GM19324 (cell line): Measurements from ENCODE around the gene ITGA11.

Experiments
- ATAC-seq: cut with Tn5 transposase; IDR thresholded peaks from one replicate; pipeline ENCODE4 v1.9.1; 2021; ENCODE audit warnings: mild to moderate bottlenecking, moderate library complexity; ENCODE audit not compliant: unreplicated experiment, low FRiP score

Gene ITGA11, protein sequence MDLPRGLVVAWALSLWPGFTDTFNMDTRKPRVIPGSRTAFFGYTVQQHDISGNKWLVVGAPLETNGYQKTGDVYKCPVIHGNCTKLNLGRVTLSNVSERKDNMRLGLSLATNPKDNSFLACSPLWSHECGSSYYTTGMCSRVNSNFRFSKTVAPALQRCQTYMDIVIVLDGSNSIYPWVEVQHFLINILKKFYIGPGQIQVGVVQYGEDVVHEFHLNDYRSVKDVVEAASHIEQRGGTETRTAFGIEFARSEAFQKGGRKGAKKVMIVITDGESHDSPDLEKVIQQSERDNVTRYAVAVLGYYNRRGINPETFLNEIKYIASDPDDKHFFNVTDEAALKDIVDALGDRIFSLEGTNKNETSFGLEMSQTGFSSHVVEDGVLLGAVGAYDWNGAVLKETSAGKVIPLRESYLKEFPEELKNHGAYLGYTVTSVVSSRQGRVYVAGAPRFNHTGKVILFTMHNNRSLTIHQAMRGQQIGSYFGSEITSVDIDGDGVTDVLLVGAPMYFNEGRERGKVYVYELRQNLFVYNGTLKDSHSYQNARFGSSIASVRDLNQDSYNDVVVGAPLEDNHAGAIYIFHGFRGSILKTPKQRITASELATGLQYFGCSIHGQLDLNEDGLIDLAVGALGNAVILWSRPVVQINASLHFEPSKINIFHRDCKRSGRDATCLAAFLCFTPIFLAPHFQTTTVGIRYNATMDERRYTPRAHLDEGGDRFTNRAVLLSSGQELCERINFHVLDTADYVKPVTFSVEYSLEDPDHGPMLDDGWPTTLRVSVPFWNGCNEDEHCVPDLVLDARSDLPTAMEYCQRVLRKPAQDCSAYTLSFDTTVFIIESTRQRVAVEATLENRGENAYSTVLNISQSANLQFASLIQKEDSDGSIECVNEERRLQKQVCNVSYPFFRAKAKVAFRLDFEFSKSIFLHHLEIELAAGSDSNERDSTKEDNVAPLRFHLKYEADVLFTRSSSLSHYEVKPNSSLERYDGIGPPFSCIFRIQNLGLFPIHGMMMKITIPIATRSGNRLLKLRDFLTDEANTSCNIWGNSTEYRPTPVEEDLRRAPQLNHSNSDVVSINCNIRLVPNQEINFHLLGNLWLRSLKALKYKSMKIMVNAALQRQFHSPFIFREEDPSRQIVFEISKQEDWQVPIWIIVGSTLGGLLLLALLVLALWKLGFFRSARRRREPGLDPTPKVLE

DNA sequence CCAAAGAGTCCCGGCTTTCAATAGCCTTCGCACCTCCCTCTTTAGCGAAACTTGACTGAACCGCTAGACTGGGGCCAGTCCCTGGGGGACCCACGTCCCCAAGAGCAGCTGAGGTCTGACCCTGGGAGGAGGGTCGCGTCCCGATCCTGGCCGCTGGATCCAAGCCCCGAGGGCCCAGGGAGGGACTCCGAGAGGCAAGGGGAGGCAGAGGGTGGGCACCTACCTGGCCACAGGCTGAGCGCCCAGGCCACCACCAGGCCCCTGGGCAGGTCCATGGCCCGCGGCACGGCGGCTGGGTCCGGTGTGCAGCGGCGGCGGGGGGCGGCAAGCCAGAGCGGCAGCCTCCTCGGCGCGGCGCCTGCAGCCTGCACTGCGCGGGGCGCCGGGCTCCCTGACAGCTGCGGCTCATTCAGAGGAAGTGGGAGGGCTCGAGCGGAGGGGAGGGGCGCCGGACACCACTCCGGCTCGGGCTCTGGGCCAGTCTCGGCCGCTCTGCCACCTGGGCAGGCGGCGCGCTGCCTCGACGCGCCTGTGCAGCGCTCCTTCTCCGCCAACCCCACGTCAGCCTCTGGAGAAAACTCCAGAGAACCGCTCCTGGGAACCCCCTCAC, at the start of gene ITGA11:
ITGA11 (minus strand) TSS at position 372 of the 610 bp plus-strand sequence; CDS start at position 275, 97 bp downstream.
- no peak for ATAC-seq

DNA sequence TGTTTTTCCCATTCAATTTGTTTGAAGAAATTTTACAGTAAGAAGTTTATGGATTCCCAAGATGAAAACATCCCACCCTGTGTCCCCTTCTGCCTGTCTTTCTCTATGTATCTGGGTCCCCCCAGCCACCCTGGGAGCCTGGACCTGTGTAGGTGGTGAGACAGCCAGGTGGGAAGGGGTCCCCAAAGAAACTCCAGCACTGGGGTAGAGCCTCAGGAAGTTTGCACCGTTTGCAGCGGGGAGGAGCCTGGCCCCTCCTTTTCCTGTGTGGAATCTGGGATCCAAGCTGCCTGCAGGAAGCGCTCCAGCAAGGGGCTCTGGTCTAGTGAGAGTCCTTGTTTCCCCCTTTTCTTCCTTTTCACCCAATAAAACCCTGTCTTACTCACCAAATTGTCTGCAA, 49.4 kb upstream of the ITGA11 start:
- ATAC-seq = no peak

DNA sequence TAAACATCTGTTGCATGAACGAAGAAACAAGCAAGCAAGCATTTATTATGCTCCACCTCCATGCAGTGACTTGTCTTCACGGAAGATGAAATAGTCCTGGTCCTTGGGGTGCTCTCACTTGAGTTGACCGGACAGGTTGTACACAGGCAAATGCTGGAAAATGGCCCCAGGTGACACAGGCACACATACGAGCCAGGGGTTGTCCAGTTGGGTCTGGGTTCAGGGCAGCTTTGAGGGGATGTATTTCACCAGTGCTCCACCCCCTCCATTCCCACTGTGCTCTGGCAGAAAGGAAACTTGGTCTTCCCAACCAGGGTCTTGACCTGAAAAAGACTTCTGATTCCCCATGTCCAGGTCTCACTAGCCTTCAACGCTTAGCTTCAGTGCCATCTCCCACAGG, 48.3 kb upstream of the ITGA11 start:
- no peak for ATAC-seq

DNA sequence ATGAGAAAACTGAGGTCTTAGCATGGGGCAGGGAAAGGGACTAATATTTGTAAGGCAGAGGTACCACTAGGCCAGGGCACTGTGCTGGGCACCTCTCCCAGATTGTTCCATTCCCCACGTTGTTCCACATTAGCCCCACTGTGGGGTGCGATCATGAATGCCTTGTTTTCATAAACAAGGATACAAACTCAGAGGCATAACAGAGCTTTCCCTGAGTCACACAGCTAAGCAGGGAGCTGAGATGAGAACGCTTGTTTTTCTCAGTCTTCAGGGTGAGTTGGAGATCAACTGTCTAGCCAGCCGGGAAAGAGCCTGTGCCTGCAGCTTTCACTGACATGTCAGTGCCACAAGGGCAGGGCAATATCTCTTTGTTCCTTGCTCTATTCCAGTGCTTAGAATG, 47.9 kb upstream of the ITGA11 start:
- ATAC-seq = no peak

DNA sequence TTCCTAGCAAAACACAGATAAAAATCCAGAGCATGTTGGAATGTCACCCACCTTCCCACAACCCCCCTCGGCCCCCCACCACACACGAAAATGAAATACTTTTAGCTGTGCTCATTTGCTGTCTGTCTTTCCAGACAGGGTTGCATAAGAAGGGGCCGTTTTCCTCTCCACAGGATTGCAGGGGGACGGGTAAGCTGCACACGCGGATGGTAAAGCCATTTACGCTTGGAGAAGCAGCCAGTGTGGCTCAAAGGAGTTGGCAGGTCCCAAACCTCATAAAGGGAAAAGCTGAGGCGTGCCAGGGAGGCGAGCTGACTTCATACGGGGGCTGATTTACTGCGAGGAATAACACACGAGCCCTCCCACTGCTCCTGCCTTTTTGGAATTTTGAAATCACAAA, 47.4 kb upstream of the ITGA11 start:
- no peak for ATAC-seq

DNA sequence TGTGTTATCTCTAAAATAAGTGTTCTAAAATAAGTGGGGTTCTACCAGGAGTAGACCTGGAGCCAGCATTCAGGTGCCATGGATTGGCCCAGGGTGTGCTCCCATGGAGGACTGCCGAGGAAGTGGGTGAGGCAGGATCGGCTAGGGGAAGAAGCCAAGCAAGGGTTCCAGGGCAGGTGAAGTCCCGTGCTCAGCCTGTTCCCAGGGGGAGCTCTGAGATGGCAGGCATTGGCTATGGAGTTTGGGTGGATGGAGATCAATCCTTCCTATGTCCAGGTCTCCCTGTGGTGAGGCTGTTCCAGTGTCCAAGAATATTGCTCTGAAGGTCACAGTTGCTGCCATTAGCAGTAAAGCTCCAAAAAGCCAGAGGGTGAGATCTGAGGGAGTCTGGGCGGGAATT, 46.9 kb upstream of the ITGA11 start:
- ATAC-seq = no peak

DNA sequence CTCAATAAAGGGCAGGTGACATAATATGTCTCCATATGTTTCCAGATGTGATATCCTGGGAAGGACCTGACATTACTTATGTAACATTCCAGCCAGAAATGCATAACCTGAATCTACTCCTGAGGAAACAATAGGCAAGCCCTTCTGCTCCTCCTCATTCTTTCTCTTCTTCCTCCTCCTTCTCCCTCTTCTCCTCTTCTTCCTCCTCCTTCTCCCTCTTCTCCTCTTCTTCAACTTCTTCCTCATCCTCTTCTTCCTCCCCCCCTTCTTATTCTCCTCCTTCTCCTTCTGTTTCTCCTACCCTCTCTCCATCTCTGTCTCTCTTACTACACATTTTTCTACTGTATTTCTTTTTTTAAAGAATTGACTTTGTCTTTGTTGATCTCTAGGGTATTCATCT, 43.5 kb upstream of the ITGA11 start:
- ATAC-seq = no peak

DNA sequence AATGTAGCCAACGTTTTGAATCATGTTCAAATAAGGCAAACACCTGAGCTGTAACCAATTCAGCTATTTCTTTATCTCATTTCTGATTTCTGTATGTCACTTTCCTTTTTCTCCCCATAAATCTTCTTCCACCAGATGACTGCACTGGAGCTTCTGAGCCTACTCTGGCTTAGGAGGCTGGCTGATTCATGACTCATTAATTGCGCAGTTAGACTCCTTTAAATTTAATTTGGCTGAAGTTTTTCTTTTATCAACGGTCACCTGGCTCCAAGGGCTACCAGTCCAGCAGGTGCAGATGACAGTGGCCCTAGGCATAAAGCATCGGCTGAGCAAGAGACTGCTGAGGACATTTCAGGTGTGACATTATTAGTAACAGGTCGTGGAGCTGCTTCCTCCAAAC, 39.6 kb upstream of the ITGA11 start:
- ATAC-seq = no peak

DNA sequence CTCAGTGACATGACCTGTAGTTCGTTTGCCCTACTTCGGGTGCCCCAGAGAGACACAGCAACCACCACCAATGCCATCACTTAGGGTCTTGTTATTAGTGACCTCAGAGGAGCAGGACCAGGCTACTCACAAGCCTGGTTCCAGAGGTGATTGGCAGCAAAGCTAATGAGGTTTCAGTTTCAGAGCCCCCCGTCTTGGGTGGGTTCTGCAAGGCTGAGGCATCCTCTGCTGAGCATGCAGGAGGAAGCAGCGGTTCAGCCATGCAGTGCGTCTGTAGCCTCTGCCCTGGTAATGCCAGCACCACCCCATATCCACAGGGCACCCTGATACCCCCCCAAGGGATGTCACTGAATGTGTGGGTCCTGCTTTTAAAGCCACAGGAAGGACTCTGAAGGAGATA, 39.0 kb upstream of the ITGA11 start:
- no peak for ATAC-seq

DNA sequence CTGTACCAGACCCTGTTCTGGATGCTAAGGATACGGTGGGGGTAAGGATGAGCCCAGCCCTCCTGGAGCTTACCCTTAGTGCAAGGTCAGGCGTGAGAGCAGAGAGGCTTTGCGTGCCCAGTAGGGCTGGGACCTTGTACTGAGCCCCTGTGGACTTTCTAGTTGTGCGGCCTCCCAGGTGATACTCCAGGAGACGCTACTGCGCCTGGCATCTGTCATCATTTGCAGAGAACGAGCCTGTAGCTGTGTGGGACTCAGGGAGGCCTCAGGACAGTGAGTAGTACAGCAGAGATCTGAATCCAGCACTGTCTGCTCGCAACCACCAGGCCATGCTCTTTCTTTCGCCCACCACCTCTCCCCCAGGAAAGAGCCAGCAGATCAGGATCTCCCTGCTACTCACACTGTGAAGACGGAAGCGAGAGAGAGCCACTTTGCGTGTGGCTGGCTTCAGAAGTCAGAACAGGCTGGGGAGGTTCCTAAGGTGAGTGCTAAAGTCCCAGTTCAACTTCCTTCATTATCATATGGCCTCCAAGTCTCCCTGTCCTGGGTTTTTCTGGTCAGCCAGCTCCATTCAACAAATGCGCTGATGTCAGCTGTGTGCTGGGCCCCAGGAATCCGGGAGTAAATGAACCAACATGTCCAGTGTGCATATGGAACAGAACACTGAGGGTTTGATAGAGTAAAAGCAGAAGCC, 38.2 kb upstream of the ITGA11 start:
- ATAC-seq = no peak

DNA sequence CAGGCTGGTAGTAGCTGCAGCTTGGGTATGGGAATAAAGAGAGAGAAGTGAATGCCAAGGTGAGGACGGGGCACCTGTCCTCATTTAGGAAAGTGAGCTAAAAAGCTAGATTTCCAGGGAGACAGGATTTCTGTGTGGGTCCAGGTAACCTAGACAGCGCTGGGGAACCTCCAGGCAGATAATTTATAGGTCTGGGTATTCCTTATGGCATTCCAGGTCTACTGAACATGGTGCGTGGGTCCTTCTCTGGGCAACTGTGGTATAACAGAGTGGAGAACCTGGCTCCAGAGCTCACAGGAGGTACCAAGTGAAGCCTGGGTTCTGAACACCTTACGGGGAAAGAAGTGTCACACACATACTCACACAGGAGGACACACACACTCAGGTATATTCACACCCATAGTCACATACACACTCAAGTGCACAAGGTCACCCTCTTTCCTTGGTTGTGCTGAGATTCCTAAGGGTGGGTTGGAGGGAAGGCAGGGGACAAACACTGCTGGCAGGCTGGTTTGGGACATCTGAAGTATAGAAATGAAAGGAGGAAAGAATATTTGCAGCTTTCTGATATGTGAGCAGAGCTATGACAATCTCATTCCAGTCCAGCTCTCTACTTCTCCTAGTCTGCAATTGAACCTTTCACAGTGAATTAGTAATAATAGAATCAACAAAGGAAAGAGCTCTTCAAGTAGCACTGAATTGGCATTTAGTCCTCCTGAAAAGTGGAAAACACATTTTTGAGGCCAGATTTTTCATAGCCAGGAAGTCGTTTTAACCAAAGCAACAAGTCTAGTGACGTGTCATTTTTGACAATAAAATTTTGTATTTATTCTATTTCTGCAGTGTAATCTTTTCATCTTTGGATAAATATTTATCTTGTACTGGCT, 37.4 kb upstream of the ITGA11 start:
- ATAC-seq = no peak

DNA sequence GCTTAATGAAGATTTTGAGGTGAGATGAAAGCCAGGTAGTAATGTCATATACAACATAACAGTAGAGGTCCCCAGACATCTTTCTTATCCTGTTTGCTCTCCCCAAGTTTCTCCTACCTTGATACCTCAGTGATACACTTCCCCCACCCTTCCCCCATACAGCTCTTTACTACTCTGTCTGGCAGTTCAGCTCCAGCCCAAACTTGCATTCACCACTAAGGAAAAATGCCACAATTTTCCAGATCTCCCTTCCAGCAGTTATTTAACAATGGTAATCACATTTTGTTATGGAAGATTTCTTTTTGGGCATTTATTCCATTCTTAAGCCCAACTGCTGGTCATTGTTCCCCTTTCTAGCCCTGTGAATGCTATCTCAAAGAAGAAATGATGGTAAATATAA, 34.9 kb upstream of the ITGA11 start:
- no peak for ATAC-seq

DNA sequence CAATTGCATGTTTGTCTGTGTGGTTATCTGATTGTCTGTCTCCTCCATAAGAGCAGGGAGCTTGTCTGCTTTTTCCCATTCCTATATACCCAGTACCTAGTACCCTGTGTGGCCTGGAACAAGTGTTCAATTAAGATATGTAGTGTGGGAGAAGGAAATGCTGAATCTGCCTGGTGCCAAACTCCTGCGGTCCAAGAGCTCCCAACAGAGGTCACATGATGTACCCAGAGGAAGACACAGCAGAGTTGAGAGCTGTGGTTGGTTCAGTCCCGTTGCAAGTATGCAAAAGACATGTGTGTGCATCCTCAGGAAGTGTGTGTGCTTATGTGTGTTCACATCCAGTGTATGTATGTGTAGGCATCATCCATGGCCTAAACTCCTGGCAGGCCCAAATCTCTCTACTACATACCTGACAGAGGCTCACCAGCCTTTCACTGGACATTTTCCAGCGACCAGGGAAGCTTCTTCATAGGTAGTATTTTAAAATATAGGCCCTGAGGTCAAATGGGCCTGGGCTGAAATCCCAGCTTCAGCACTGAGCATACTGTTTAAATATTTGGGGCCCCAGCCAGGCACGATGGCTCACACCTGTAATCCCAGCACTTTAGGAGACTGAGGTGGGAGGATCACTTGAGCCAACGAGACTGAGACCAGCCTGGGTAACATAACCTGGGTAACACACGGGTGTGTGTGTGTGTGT, 34.0 kb upstream of the ITGA11 start:
- no peak for ATAC-seq

DNA sequence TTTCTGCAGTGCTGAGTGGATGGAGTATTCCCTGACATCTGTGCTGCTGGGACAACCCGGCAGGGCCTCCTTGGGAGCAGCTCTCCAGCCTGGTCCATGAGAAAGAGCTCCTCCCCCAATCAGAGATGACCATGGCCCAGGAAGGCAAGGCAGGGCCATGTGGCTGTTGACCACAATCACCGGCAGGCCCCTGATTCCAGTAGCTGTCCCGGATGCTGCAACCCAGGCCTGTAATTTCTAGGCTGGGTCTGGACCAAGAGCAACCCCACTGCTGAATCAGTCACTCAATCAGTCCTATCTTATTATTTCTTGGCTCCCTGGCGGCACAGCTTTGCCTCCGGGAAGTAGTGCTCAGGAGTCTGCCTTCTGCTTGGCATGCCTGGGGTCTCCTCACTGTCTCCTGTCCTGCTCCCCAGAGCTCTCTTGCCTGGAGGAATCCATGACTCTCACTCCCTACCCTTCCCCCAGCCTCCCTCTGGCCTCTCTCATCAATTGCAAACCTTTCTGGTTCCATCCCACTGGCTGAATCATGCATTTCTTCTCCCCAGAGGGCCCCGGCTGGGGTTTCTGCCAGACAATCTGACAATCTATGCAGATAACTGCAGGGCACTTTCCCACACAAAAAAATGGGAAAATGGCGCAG, 32.6 kb upstream of the ITGA11 start:
- no peak for ATAC-seq

DNA sequence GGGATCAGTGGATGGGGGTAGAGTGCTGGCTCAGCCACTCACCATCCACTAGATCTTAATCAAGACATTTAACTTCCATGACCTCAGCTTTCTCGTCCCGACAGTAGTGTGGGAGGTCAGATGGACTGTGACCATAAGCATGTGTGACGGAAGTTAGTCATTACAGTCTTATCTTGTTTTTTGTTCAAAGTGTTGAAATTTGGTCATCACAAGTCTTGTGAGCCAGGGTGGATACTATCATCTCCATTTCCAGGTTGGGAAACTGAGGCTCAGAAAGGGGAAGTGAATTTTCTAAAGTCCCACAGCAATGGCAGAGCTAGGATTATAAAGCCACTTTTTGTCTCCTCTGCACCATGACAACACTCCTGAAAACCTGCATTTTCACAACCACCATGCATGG, 32.0 kb upstream of the ITGA11 start:
- no peak for ATAC-seq

DNA sequence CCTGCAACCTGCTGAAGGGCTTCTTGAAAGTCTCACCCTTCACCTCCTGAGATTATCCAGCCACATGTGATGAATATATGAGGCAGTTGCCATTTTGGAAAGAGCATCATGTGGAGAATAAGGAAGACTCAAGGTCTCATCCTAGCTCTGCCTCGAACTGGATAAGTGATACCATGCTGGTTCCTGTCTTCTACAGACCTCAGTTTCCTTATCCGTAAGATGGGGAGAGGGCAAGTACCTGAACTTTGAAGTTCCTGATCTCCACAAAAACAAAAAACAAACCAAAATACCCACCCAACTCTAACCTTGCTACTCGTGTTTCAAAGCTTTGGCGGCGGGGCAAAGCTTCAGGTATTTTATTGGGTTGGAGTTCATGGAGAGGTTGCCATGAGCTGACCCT, 31.5 kb upstream of the ITGA11 start:
- ATAC-seq = no peak

DNA sequence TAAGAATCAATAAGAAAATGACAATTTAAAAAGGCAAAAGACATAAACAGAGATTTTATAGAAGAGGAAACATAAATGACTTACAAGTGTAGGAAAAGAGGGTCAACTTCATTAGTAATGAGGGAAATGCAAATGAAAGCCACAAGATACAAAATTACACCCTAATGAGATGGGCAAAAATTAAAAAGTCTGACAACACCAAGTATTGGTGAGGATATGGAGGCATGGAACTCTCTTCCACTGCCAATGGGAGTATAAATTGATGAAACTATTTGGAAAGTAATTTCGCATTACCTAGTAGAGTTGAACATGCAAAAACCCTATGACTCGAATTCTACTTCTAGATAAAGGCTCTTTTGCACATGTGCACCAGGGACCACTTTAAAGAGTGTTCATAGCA, 28.2 kb upstream of the ITGA11 start:
- no peak for ATAC-seq

DNA sequence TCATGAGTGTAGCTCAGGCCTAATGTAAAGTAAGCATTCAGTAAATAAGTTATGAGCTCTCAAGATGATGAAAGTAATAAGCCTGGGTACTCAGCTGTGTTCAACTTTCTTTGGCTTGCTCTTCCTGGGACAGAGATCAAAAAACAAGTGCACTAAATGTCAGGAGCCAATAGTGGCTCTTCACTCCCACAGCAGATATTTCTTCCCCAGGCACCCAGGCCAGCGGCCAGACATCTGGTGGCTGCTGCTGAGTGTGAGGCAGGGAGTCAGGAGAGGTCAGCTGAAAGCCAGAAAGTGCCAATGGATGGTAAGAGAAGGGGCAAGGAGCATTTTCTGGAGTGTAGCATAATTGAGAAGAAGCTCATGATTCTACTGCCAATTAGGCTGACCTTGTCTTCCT, 18.2 kb upstream of the ITGA11 start:
- ATAC-seq = no peak
